Measurements from ENCODE around the gene MYO1H.
"Not testable (repeated sequence)": the region's sequence is repeated elsewhere in the genome, so short reads cannot be mapped to it uniquely, and the experiment has no call there.

The MYO1H gene
- 0 reads per million in 3 experiments for total RNA-seq

- DNase-seq = no peak
These were observed at the start of gene MYO1H for GRCh38 chr12:109347589-109347988. MYO1H (plus strand) TSS chr12:109347900; CDS start chr12:109347961, 61 bp downstream.

- DNase-seq = no peak
These were observed 47.9 kb upstream of the MYO1H start for GRCh38 chr12:109299849-109300248.

- DNase-seq = no peak
These were observed 46.0 kb upstream of the MYO1H start for GRCh38 chr12:109301643-109302168.

GRCh38 chr12:109302358-109302757 is 45.3 kb upstream of the MYO1H start:
- no peak for DNase-seq

GRCh38 chr12:109302770-109303169 is 44.9 kb upstream of the MYO1H start:
- no peak for DNase-seq

GRCh38 chr12:109304485-109304884 is 43.2 kb upstream of the MYO1H start:
- DNase-seq = no peak

GRCh38 chr12:109305547-109305946 is 42.2 kb upstream of the MYO1H start:
- DNase-seq = no peak

GRCh38 chr12:109307051-109307450 is 40.6 kb upstream of the MYO1H start:
- DNase-seq = no peak

GRCh38 chr12:109308534-109309380 is 38.9 kb upstream of the MYO1H start, which contains the start of gene FOXN4:
FOXN4 (minus strand) TSS chr12:109309284; CDS start chr12:109308321, 963 bp downstream.
- DNase-seq = no peak

GRCh38 chr12:109309381-109310246 is 38.1 kb upstream of the MYO1H start:
- no peak for DNase-seq

- no peak for DNase-seq
These were observed 37.2 kb upstream of the MYO1H start for GRCh38 chr12:109310247-109311125.

- not testable (repeated sequence) for DNase-seq
These were observed 26.4 kb upstream of the MYO1H start for GRCh38 chr12:109321294-109321693.

GRCh38 chr12:109329003-109329402 is 18.7 kb upstream of the MYO1H start:
- DNase-seq = no peak

GRCh38 chr12:109329686-109330085 is 18.0 kb upstream of the MYO1H start:
- no peak for DNase-seq

- DNase-seq = no peak
These were observed 17.1 kb upstream of the MYO1H start for GRCh38 chr12:109330282-109331230.

- DNase-seq = no peak
These were observed 16.3 kb upstream of the MYO1H start for GRCh38 chr12:109331301-109331952.

- no peak for DNase-seq
These were observed 12.8 kb upstream of the MYO1H start for GRCh38 chr12:109334887-109335286.

GRCh38 chr12:109336593-109336992 is 11.1 kb upstream of the MYO1H start:
- no peak for DNase-seq

GRCh38 chr12:109343677-109344076 is 4.0 kb upstream of the MYO1H start:
- no peak for DNase-seq

- no peak for DNase-seq
These were observed 2.3 kb upstream of the MYO1H start for GRCh38 chr12:109345428-109345827.
